MCF 10A (cell line): Measurements from ENCODE around the gene OR2L2. TPM values are rescaled to one million over a fixed set of nuclear protein-coding genes. Genes with fewer than 3 reads are reported as not detected.
"Not testable (repeated sequence)": the region's sequence is repeated elsewhere in the genome, so short reads cannot be mapped to it uniquely, and the experiment has no call there.

Source experiments
- BruUV-seq: library from RNA; stranded (reverse); fragments of 400-500 nt; replicated peaks from 2 replicates; lab custom pipeline; 2021; lab: Mats Ljungman, UMichigan
- CTCF ChIA-PET: fragments of 300-600 bp; sonication (Branson Sonifier 250); formaldehyde crosslinking; extraction: SDS; loops from one replicate; lab custom pipeline; 2021; ENCODE audit warnings: antibody characterized with exemption, inconsistent platforms; lab: Yijun Ruan, JAX
- POLR2A ChIA-PET: fragments of 300-600, 350-650 bp; sonication (Branson Sonifier 250); formaldehyde crosslinking; extraction: SDS; loops from one replicate; lab custom pipeline; 2020; ENCODE audit warnings: antibody characterized with exemption, inconsistent platforms; lab: Yijun Ruan, JAX
- DNase-seq: peaks from one replicate; pipeline ENCODE4 v3.0.0-alpha.2; 2018; ENCODE audit not compliant: unreplicated experiment
- H3K27ac Mint-ChIP-seq: one replicate; pipeline ENCODE4 v1.8.0; 2022; ENCODE audit warnings: mild to moderate bottlenecking, low read depth, mixed read lengths; ENCODE audit not compliant: unreplicated experiment
- H3K27me3 Mint-ChIP-seq: one replicate; pipeline ENCODE4 v1.8.0; 2022; ENCODE audit warnings: mixed read lengths; ENCODE audit not compliant: insufficient read depth, unreplicated experiment
- H3K36me3 Mint-ChIP-seq: one replicate; pipeline ENCODE4 v1.8.0; 2022; ENCODE audit warnings: mild to moderate bottlenecking, moderate library complexity, mixed read lengths; ENCODE audit not compliant: insufficient read depth, unreplicated experiment
- H3K4me1 Mint-ChIP-seq: one replicate; pipeline ENCODE4 v1.8.0; 2022; ENCODE audit warnings: mixed read lengths; ENCODE audit not compliant: insufficient read depth, unreplicated experiment
- H3K4me3 Mint-ChIP-seq: one replicate; pipeline ENCODE4 v1.8.0; 2022; ENCODE audit warnings: mild to moderate bottlenecking, moderate library complexity, mixed read lengths; ENCODE audit not compliant: unreplicated experiment
- H3K9me3 Mint-ChIP-seq: one replicate; pipeline ENCODE4 v1.8.0; 2022; ENCODE audit warnings: mixed read lengths; ENCODE audit not compliant: unreplicated experiment
- intact Hi-C: fragments of 100-400 bp; cut with micrococcal nuclease; formaldehyde crosslinking; loops from 2 replicates; pipeline ENCODE4 v1.14.1; 2022
- total RNA-seq: library from RNA; stranded (reverse); gene quantifications from 2 replicates; pipeline ENCODE4 v1.2.3, GENCODE V29; 2022
- TF ChIP-seq, protein P1 (sequence below): fragments of 200-600 bp; IDR thresholded peaks from one replicate; pipeline ENCODE4 v1.8.0; 2022; ENCODE audit warnings: antibody characterized with exemption, mild to moderate bottlenecking; ENCODE audit not compliant: unreplicated experiment

Gene OR2L2
- total RNA-seq, 1 experiment from 2014 or later, result 0.19 TPM

- POLR2A ChIA-PET, result interaction anchor here (1.3 kb wide), 1 partner anchor 9 kb away, joined by 4 read pairs; no protein-coding TSS in a partner anchor
- Mint-ChIP-seq H3K27ac (no peak overlapping the region), H3K9me3 (no peaks in the 10 kb centered on the region), H3K4me3 (no peak overlapping the region), H3K4me1 (peaks cover 6% of the 10 kb centered on the region), H3K27me3 (no peaks in the 10 kb centered on the region), H3K36me3 (no peaks in the 10 kb centered on the region)
- no TSS peak for BruUV-seq
- intact Hi-C loops, result no loop called here
- DNase-seq, result no peak
- TF ChIP-seq, protein P1, sequence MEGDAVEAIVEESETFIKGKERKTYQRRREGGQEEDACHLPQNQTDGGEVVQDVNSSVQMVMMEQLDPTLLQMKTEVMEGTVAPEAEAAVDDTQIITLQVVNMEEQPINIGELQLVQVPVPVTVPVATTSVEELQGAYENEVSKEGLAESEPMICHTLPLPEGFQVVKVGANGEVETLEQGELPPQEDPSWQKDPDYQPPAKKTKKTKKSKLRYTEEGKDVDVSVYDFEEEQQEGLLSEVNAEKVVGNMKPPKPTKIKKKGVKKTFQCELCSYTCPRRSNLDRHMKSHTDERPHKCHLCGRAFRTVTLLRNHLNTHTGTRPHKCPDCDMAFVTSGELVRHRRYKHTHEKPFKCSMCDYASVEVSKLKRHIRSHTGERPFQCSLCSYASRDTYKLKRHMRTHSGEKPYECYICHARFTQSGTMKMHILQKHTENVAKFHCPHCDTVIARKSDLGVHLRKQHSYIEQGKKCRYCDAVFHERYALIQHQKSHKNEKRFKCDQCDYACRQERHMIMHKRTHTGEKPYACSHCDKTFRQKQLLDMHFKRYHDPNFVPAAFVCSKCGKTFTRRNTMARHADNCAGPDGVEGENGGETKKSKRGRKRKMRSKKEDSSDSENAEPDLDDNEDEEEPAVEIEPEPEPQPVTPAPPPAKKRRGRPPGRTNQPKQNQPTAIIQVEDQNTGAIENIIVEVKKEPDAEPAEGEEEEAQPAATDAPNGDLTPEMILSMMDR, result no peak
- CTCF ChIA-PET, result interaction anchor here (0.6 to 1.4 kb wide), 5 partner anchors 8 to 627 kb away, joined by 3 to 5 read pairs (median 3); partner anchors contain the start of gene OR2L3
These were observed 25.4 kb downstream of the OR2L2 start for GRCh38 chr1:248055261-248055660.

DNA sequence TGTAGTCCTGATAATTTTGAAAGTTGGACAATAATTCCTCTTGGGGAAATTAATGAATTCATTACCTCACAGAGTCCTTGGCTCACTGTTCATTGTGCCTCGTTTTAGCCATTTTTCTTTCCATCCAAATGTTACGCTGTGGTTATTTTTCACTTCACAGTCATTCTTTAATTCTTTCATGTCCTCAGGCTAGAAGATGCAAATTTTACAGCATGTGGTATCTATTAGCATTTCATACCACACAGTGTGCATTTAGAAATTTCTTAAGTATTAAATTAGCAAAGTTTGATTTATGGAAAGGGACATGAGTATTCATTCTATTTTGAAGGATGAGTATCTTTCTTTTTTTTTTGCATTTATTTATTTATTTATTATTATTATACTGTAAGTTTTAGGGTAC is 35.2 kb downstream of the OR2L2 start:
- Mint-ChIP-seq H3K27me3 (no peaks in the 10 kb centered on the region), H3K4me3 (no peak overlapping the region), H3K36me3 (no peaks in the 10 kb centered on the region), H3K27ac (no peak overlapping the region), H3K4me1 (no peaks in the 10 kb centered on the region), H3K9me3 (peaks cover 17% of the 10 kb centered on the region)
- no peak for DNase-seq
- TF ChIP-seq, protein P1, result no peak
- no TSS peak for BruUV-seq
- POLR2A ChIA-PET, result no interaction called here
- intact Hi-C loops, result no loop called here
- CTCF ChIA-PET, result interaction anchor here (0.6 kb wide), 1 partner anchor 17 kb away, joined by 4 read pairs; no protein-coding TSS in a partner anchor

DNA sequence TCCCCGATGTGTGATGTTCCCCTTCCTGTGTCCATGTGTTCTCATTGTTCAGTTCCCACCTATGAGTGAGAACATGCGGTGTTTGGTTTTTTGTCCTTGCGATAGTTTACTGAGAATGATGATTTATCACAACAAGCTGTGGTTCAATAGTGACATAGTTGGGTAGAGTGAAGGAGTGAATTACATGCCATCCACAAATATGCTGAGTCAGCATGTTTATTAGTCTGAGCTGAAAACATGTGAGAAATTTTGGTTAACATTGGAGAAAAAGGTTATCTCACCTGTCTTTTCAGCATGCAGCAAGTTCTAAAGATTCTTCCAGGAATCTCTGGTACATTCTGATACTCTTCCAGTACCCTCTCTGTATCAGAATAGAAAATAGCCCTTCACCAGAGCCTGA is 35.7 kb downstream of the OR2L2 start:
- POLR2A ChIA-PET, result no interaction called here
- Mint-ChIP-seq H3K4me3 (no peak overlapping the region), H3K9me3 (peaks cover 20% of the 10 kb centered on the region), H3K36me3 (no peaks in the 10 kb centered on the region), H3K27ac (no peak overlapping the region), H3K27me3 (no peaks in the 10 kb centered on the region), H3K4me1 (no peaks in the 10 kb centered on the region)
- no TSS peak for BruUV-seq
- TF ChIP-seq, protein P1, result no peak
- intact Hi-C loops, result no loop called here
- DNase-seq, result no peak
- CTCF ChIA-PET, result interaction anchor here (0.6 kb wide), 2 partner anchors 17 to 66 kb away, joined by 3 to 4 read pairs; no protein-coding TSS in a partner anchor

GRCh38 chr1:248083864-248084263 is 54.0 kb downstream of the OR2L2 start:
- DNase-seq, CTCF ChIA-PET, intact Hi-C loops, H3K4me1 Mint-ChIP-seq, H3K36me3 Mint-ChIP-seq, H3K27me3 Mint-ChIP-seq, POLR2A ChIA-PET, BruUV-seq, H3K27ac Mint-ChIP-seq, H3K9me3 Mint-ChIP-seq, H3K4me3 Mint-ChIP-seq: not testable (repeated sequence)

Other genes starting within 250 kb of the OR2L2 start
- gene OR14A16, start 206.0 kb upstream of the OR2L2 start, total RNA-seq, result not detected in 2 replicates
- gene OR11L1, start 188.2 kb upstream of the OR2L2 start, total RNA-seq, result not detected in 2 replicates
- gene TRIM58, start 172.9 kb upstream of the OR2L2 start, total RNA-seq, result not detected in 2 replicates
- not detected in 2 replicates for gene OR2W3, start 134.5 kb upstream of the OR2L2 start, total RNA-seq
- not detected in 2 replicates for gene OR2T8, start 109.8 kb upstream of the OR2L2 start, total RNA-seq
- gene OR2AJ1, start 105.2 kb upstream of the OR2L2 start, total RNA-seq, result not detected in 2 replicates
- gene OR2L8, start 81.2 kb upstream of the OR2L2 start, total RNA-seq, result not detected in 2 replicates
- not detected in 2 replicates for gene OR2AK2, start 64.8 kb upstream of the OR2L2 start, total RNA-seq
- not detected in 2 replicates for gene OR2L5, start 16.4 kb upstream of the OR2L2 start, total RNA-seq
- gene OR2L3, start 16.8 kb downstream of the OR2L2 start, total RNA-seq, result not detected in 2 replicates
- gene OR2L13, start 65.1 kb downstream of the OR2L2 start, total RNA-seq, result not detected in 2 replicates
- gene OR2M5, start 115.1 kb downstream of the OR2L2 start, total RNA-seq, result not detected in 2 replicates
- gene OR2M2, start 144.8 kb downstream of the OR2L2 start, total RNA-seq, result not detected in 2 replicates
- not detected in 2 replicates for gene OR2M3, start 167.2 kb downstream of the OR2L2 start, total RNA-seq
- not detected in 2 replicates for gene OR2M4, start 201.3 kb downstream of the OR2L2 start, total RNA-seq
- not detected in 2 replicates for gene OR2T33, start 247.9 kb downstream of the OR2L2 start, total RNA-seq